Hepatocyte (in vitro differentiated cells): Measurements from ENCODE around the gene ADAMTSL3. TPM values are rescaled to one million over a fixed set of nuclear protein-coding genes. Genes with fewer than 3 reads are reported as not detected.

Experiments
- DNase-seq: peaks from one replicate; pipeline ENCODE4 v3.0.0-alpha.2; 2016; ENCODE audit warnings: low spot score
- H2AFZ ChIP-seq: fragments of 200-600 bp; sonication (generic); 2 replicates; pipeline ENCODE4 v1.6.0; 2016; ENCODE audit warnings: antibody characterized with exemption, mild to moderate bottlenecking
- H3K27ac ChIP-seq: fragments of 200-600 bp; sonication (generic); 2 replicates; pipeline ENCODE4 v1.5.1; 2016; ENCODE audit warnings: mild to moderate bottlenecking
- H3K27me3 ChIP-seq: fragments of 200-600 bp; sonication (generic); 2 replicates; pipeline ENCODE4 v1.6.1; 2016
- H3K36me3 ChIP-seq: fragments of 200-600 bp; sonication (generic); replicated peaks from 2 replicates; pipeline ENCODE4 v1.5.1; 2016; ENCODE audit warnings: low read depth; ENCODE audit not compliant: insufficient read depth
- H3K4me1 ChIP-seq: fragments of 200-600 bp; sonication (generic); 2 replicates; pipeline ENCODE4 v1.5.1; 2016; ENCODE audit warnings: mild to moderate bottlenecking, moderate library complexity; ENCODE audit not compliant: insufficient read depth
- H3K4me2 ChIP-seq: fragments of 200-600 bp; sonication (generic); 2 replicates; pipeline ENCODE4 v1.6.0; 2016
- H3K4me3 ChIP-seq: fragments of 200-600 bp; sonication (generic); 2 replicates; pipeline ENCODE4 v1.5.1; 2016; ENCODE audit warnings: mild to moderate bottlenecking
- H3K79me2 ChIP-seq: fragments of 200-600 bp; sonication (generic); 2 replicates; pipeline ENCODE4 v1.6.0; 2017; ENCODE audit warnings: mild to moderate bottlenecking
- H3K9me2 ChIP-seq: fragments of 200-600 bp; sonication (generic); replicated peaks from 2 replicates; pipeline ENCODE4 v1.6.0; 2017; ENCODE audit warnings: mild to moderate bottlenecking; ENCODE audit not compliant: insufficient read depth
- H3K9me3 ChIP-seq: fragments of 200-600 bp; sonication (generic); 2 replicates; pipeline ENCODE4 v1.5.1; 2016; ENCODE audit warnings: low read depth, mild to moderate bottlenecking
- H4K20me1 ChIP-seq: fragments of 200-600 bp; sonication (generic); 2 replicates; pipeline ENCODE4 v1.6.0; 2016; ENCODE audit warnings: mild to moderate bottlenecking; ENCODE audit not compliant: insufficient read depth, poor library complexity, severe bottlenecking
- EZH2 ChIP-seq: fragments of 200-600 bp; sonication (generic); IDR thresholded peaks from 2 replicates; pipeline ENCODE4 v1.6.1; 2016; ENCODE audit warnings: antibody characterized with exemption, mild to moderate bottlenecking, borderline replicate concordance
- EZH2phosphoT487 ChIP-seq: fragments of 200-600 bp; sonication (generic); IDR thresholded peaks from one replicate; pipeline ENCODE4 v1.6.1; 2018; ENCODE audit warnings: antibody characterized with exemption, mild to moderate bottlenecking, low read depth, moderate library complexity; ENCODE audit not compliant: unreplicated experiment, severe bottlenecking
- WGBS: methylation state at CpG from one replicate; pipeline ENCODE4 v1.1.6; 2016; ENCODE audit warnings: low lambda C conversion rate; ENCODE audit errors: missing lambda C conversion rate; 5-methylcytosine and 5-hydroxymethylcytosine counted together
- polyA plus RNA-seq: library from polyadenylated mRNA; unstranded; fragments of >200 nt; fragmentation: Nextera tagmentation; extraction: Ambion mirVana; gene quantifications from 2 replicates; pipeline ENCODE4 v1.2.1, GENCODE V29; 2016
- total RNA-seq: library from RNA; depleted of rRNA; stranded (reverse); fragments of >200 nt; gene quantifications from 2 replicates; pipeline ENCODE4 v1.2.3, GENCODE V29; 2014
- TF ChIP-seq, protein P1 (sequence below): fragments of 200-600 bp; sonication (generic); IDR thresholded peaks from 2 replicates; pipeline ENCODE4 v1.5.1; 2016; ENCODE audit warnings: antibody characterized with exemption, mild to moderate bottlenecking; ENCODE audit not compliant: poor library complexity

Gene ADAMTSL3
- total and polyA plus RNA-seq, 2 experiments from 2014 or later = 5.0 to 5.2 TPM

DNA sequence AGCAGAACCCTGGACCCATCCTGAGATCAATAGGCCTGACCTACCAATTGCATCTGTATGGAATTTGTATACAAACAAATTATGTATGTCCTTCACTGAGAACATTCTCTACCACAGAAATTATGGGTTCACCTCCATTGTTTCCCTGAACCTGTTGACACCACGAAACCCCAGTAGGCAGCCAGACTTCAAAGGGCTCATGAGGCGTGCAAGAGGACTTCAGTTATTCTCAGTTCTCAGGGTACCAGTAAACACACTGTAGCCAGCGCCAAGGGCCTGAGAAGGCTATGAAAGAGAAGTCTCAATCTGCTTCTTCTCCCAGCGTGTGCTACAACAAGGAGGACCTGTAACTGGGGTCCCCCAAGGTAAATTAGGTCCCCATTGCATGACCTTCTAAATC is 326.7 kb downstream of the ADAMTSL3 start:
- WGBS = 87% methylated on average over 4 of the region's 4 CpGs
- H3K9me2 ChIP-seq = no peaks in the 10 kb centered on the region

DNA sequence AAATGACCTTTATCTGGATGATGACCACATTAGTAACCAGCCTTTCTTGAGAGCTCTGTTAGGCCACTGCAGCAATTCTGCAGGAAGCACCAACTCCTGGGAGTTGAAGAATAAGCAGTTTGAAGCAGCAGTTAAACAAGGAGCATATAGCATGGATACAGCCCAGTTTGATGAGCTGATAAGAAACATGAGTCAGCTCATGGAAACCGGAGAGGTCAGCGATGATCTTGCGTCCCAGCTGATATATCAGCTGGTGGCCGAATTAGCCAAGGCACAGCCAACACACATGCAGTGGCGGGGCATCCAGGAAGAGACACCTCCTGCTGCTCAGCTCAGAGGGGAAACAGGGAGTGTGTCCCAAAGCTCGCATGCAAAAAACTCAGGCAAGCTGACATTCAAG is 328.8 kb downstream of the ADAMTSL3 start:
- DNase-seq = no peak
- Histone ChIP-seq H3K79me2 (no peaks in the 10 kb centered on the region), H2AFZ (no peak overlapping the region), H4K20me1 (no peaks in the 10 kb centered on the region), H3K4me1 (no peaks in the 10 kb centered on the region), H3K9me2 (no peaks in the 10 kb centered on the region), H3K9me3 (no peaks in the 10 kb centered on the region), H3K4me3 (no peak overlapping the region), H3K4me2 (no peak overlapping the region), H3K27me3 (no peaks in the 10 kb centered on the region), H3K36me3 (no peaks in the 10 kb centered on the region), H3K27ac (no peak overlapping the region)
- TF ChIP-seq, protein P1, sequence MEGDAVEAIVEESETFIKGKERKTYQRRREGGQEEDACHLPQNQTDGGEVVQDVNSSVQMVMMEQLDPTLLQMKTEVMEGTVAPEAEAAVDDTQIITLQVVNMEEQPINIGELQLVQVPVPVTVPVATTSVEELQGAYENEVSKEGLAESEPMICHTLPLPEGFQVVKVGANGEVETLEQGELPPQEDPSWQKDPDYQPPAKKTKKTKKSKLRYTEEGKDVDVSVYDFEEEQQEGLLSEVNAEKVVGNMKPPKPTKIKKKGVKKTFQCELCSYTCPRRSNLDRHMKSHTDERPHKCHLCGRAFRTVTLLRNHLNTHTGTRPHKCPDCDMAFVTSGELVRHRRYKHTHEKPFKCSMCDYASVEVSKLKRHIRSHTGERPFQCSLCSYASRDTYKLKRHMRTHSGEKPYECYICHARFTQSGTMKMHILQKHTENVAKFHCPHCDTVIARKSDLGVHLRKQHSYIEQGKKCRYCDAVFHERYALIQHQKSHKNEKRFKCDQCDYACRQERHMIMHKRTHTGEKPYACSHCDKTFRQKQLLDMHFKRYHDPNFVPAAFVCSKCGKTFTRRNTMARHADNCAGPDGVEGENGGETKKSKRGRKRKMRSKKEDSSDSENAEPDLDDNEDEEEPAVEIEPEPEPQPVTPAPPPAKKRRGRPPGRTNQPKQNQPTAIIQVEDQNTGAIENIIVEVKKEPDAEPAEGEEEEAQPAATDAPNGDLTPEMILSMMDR = no peak
- TF ChIP-seq EZH2 (no peak), EZH2phosphoT487 (no peak)
- 70% methylated on average over 6 of the region's 6 CpGs for WGBS

More for the DNA sequence above, 326.7 kb downstream of the ADAMTSL3 start:
- Histone ChIP-seq H4K20me1 (no peaks in the 10 kb centered on the region), H2AFZ (no peak overlapping the region), H3K4me3 (no peak overlapping the region), H3K4me2 (no peak overlapping the region), H3K4me1 (no peaks in the 10 kb centered on the region), H3K36me3 (no peaks in the 10 kb centered on the region), H3K27me3 (no peaks in the 10 kb centered on the region), H3K79me2 (no peaks in the 10 kb centered on the region), H3K9me3 (no peaks in the 10 kb centered on the region), H3K27ac (no peak overlapping the region)
- no peak for DNase-seq
- TF ChIP-seq, protein P1 = no peak
- TF ChIP-seq EZH2 (no peak), EZH2phosphoT487 (no peak)

DNA sequence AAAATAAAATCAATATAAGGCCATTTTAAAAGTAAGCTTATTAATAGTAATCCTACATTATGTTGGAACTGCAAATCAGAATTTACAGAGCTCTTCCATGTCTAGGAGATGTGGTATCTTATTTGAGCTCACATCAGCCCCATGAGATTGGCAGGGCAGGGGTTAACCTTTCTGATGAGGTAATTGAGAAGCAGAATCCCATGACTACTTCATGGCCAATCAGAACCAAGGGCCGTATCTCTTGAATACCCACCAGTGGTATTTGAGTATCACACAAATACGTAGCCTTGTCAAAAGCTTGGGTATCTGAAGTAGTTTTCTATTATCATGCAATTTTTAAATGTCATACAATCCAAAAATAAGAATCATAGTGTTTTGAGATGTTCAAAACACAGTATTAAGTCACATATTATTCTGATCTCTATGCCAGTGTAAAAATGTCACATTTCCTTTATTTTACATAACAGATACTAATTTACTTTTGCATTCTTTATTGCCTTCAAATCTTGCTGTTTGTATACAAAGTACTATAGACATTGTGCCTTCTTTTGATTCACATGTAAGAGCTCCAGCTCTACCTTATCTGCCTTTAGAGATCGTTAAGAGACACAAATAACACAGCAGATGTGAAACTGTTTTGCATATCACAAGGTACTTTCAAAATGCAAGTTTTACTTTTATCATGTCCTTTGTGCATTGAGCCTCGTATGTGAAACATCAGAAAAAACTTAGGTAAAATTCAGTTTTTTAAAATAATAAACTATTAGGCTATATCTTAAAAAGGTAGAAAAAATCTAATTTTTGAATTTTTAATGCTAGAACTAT is 329.9 kb downstream of the ADAMTSL3 start:
- H4K20me1 ChIP-seq = no peaks in the 10 kb centered on the region
- no peak overlapping the region for H3K4me2 ChIP-seq
- no peak overlapping the region for H2AFZ ChIP-seq
- H3K9me2 ChIP-seq = no peaks in the 10 kb centered on the region
- no peaks in the 10 kb centered on the region for H3K4me1 ChIP-seq
- H3K79me2 ChIP-seq = no peaks in the 10 kb centered on the region
- no peak overlapping the region for H3K27ac ChIP-seq
- TF ChIP-seq, protein P1 = no peak
- TF ChIP-seq EZH2phosphoT487 = no peak
- TF ChIP-seq EZH2 = no peak
- 66% methylated on average over 4 of the region's 4 CpGs for WGBS
- H3K4me3 ChIP-seq = no peak overlapping the region
- DNase-seq = no peak
- H3K36me3 ChIP-seq = no peaks in the 10 kb centered on the region
- no peaks in the 10 kb centered on the region for H3K9me3 ChIP-seq
- no peaks in the 10 kb centered on the region for H3K27me3 ChIP-seq
